H1 (cell line): ENCODE measurements around the gene MAML3. TPM values are rescaled to one million over a fixed set of nuclear protein-coding genes. Genes with fewer than 3 reads are reported as not detected.

Experiments used
- CHD2 ChIP-seq: IDR thresholded peaks from 2 replicates; pipeline ENCODE4 v1.6.1; 2012; ENCODE audit warnings: low read length, improper control_type of control experiment
- CHD7 ChIP-seq: fragments of 300-600 bp; sonication (generic); IDR thresholded peaks from 2 replicates; pipeline ENCODE4 v1.7.1; 2012; ENCODE audit warnings: low read length, moderate library complexity, mild to moderate bottlenecking, inconsistent platforms; ENCODE audit not compliant: insufficient replicate concordance
- JUND ChIP-seq: IDR thresholded peaks from 2 replicates; pipeline ENCODE4 v1.6.1; 2011; ENCODE audit warnings: mild to moderate bottlenecking, improper control_type of control experiment, low read length
- MAFK ChIP-seq: IDR thresholded peaks from 2 replicates; pipeline ENCODE4 v1.6.1; 2012; ENCODE audit warnings: low read depth, mild to moderate bottlenecking, improper control_type of control experiment, low read length
- SP1 ChIP-seq: IDR thresholded peaks from 2 replicates; pipeline ENCODE4 v1.6.1; 2011; ENCODE audit warnings: low read depth, low read length
- polyA plus RNA-seq, 7 experiments: library from polyadenylated mRNA; depleted of rRNA in 3 of 7; stranded (reverse) in 5 of 7; unstranded in 2 of 7; fragments of >200 nt in 5 of 7; fragments of 200-250 nt in 2 of 7; gene quantifications; 1 replicate in 5 of 7; 2 replicates in 1 of 7; 4 replicates in 1 of 7; pipeline versions ENCODE4 v1.2.1 to v1.2.3, GENCODE V29; 2011 to 2013; ENCODE audit warnings: missing spikeins in 2 of 7, mixed read lengths in 2 of 7
- total RNA-seq: library from RNA; stranded (reverse); fragmentation: NEBNext Ultra II Directional; extraction: Animal tissue kit (Norgen Biotek cat#: 25700); gene quantifications from 2 replicates; pipeline ENCODE4 v1.2.1, GENCODE V29; 2021

The MAML3 gene
- total and polyA plus RNA-seq, 2 of the 8 experiments (the other 6 are each of a cell fraction or from before 2014, with no cell fraction given): 2.1 to 5.7 TPM

- no peak for TF ChIP-seq JUND
- no peak for TF ChIP-seq CHD2
- no peak for TF ChIP-seq CHD7
- no peak for TF ChIP-seq SP1
- TF ChIP-seq MAFK: no peak
These were observed 169.5 kb downstream of the MAML3 start (continued) for GRCh38 chr4:139984471-139984870.
